A673 (cell line): ENCODE data around the gene NCAPG2.

ENCODE experiments used
- CTCF ChIP-seq: fragments of 300-800, 200-600 bp; sonication (generic); conservative IDR thresholded peaks from 2 replicates; pipeline ENCODE4 v1.5.1; 2017; ENCODE audit warnings: low read depth, mild to moderate bottlenecking, antibody characterized with exemption, low read length, moderate library complexity, mixed read lengths
- EZH2 ChIP-seq: fragments of 200-600 bp; sonication (generic); IDR thresholded peaks from 2 replicates; pipeline ENCODE4 v1.6.1; 2017; ENCODE audit warnings: borderline replicate concordance, low read depth, mild to moderate bottlenecking, mixed read lengths, antibody characterized with exemption, low read length; ENCODE audit not compliant: poor library complexity, severe bottlenecking

GRCh38 chr7:158672975-158673374 lies 31.6 kb downstream of the NCAPG2 start:
- TF ChIP-seq CTCF (no peak), EZH2 (no peak)
